Kidney (tissue), 14 donors: ENCODE data around the gene PDE4D. TPM values are rescaled to one million over a fixed set of nuclear protein-coding genes. Genes with fewer than 3 reads are reported as not detected.
A peak's percentile ranks its signal among the peaks of the same experiment; 100 is the strongest.

Experiments
- DNase-seq, 5 donors: peaks; one replicate each; pipeline ENCODE4 v3.0.0-alpha.2; 2013 to 2020
- FAIRE-seq: peaks from 2 replicates; lab custom pipeline; 2012; peaks lifted over from hg19 to GRCh38; lab: Jason Lieb, UNC
- H3K27ac ChIP-seq, 2 donors: one replicate each; pipeline ENCODE4 v1.7.0; 2013; ENCODE audit warnings: low read depth in 2 of 2, low read length in 2 of 2, inconsistent platforms in 1 of 2
- H3K27me3 ChIP-seq: one replicate; pipeline ENCODE4 v1.7.1; 2013; ENCODE audit warnings: low read length, inconsistent platforms; ENCODE audit not compliant: control insufficient read depth, insufficient read depth
- H3K36me3 ChIP-seq, 3 donors: one replicate each; pipeline versions ENCODE4 v1.7.0 to v1.7.1; 2013; ENCODE audit warnings: low read length in 3 of 3, control low read depth in 1 of 3, inconsistent platforms in 1 of 3; ENCODE audit not compliant: insufficient read depth in 3 of 3, control insufficient read depth in 2 of 3
- H3K4me1 ChIP-seq, 3 donors: one replicate each; pipeline versions ENCODE4 v1.7.0 to v1.7.1; 2013; ENCODE audit warnings: low read length in 3 of 3, inconsistent platforms in 1 of 3, low read depth in 1 of 3; ENCODE audit not compliant: control insufficient read depth in 2 of 3, insufficient read depth in 2 of 3
- H3K4me3 ChIP-seq, 3 donors: one replicate each; pipeline versions ENCODE4 v1.7.0 to v1.8.1; 2013; ENCODE audit warnings: low read length in 3 of 3, control low read depth in 1 of 3, inconsistent platforms in 1 of 3
- H3K9ac ChIP-seq, 3 donors: one replicate each; pipeline versions ENCODE4 v1.7.0 to v1.7.1; 2013; ENCODE audit warnings: low read length in 3 of 3, control low read depth in 1 of 3, inconsistent platforms in 1 of 3
- H3K9me3 ChIP-seq, 3 donors: one replicate each; pipeline versions ENCODE4 v1.7.0 to v1.7.1; 2013; ENCODE audit warnings: low read length in 3 of 3, control low read depth in 1 of 3, inconsistent platforms in 1 of 3; ENCODE audit not compliant: control insufficient read depth in 2 of 3, insufficient read depth in 1 of 3
- CTCF ChIP-seq: IDR thresholded peaks from 3 replicates; pipeline ENCODE4 v1.5.1; 2012; ENCODE audit warnings: mild to moderate bottlenecking, moderate library complexity, borderline replicate concordance; ENCODE audit not compliant: insufficient read depth; ENCODE audit errors: extremely low read depth
- intact Hi-C: fragments of 100-400 bp; cut with DNase I; formaldehyde crosslinking; loops from one replicate; pipeline ENCODE4 v1.11.1; 2022
- polyA plus RNA-seq: library from polyadenylated mRNA; stranded (reverse); fragments of 350-450 nt; fragmentation: Illumina TruSeq; extraction: RNeasy Lipid Tissue Mini Kit (QIAGEN cat#74804); gene quantifications from one replicate; pipeline ENCODE4 v1.2.3, GENCODE V29; 2014; ENCODE audit warnings: low read depth, low replicate concordance; ENCODE audit not compliant: insufficient read depth
- total RNA-seq: library from RNA; stranded (reverse); fragmentation: NEBNext Ultra II Directional; extraction: Animal tissue kit (Norgen Biotek cat#: 25700); gene quantifications from one replicate; pipeline ENCODE4 v1.2.1, GENCODE V29; 2021
- donor health status: control.
- donor health status: control.
- donor health status: control.
- donor health status: control.
- donor health status: control.
- donor health status: DM: yes; HTN: yes; CAD: no.
- donor health status: Normal renal cell carcinoma (clear cell type).

Gene PDE4D
- total and polyA plus RNA-seq, 2 donors from 2014 or later, result 9.2 to 78.9 TPM

DNA sequence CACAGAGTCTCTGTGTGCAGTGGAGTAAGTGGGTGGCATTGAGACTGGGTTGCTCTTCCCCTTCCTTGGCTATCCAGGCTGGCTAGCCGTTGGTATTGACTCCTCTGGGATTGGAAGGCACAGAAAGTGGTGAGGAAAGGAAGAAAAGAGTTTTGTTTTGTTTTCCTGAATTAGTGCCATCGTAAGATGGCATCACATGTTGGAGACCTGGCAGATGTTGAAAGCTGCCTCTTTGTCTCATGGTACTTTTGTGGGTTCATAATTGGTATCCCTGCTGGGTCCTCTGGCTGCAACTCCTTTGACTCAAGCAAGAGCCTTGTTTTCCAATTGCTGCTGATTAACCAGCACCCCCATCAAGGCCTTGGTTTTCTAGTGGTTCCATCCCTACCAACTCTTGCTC is 293.8 kb downstream of the PDE4D start:
- no peak for DNase-seq
- Histone ChIP-seq H3K4me1 (no peaks in the 10 kb centered on the region), H3K4me3 (no peak overlapping the region), H3K27ac (no peak overlapping the region), H3K9ac (no peak overlapping the region), H3K9me3 (no peaks in the 10 kb centered on the region), H3K36me3 (no peaks in the 10 kb centered on the region), H3K27me3 (no peaks in the 10 kb centered on the region)
- TF ChIP-seq CTCF, result no peak
- FAIRE-seq, result no peak
- intact Hi-C loops, result no loop called here

- no peak overlapping the region for H3K9ac ChIP-seq
- intact Hi-C loops, result no loop called here
- H3K4me3 ChIP-seq, result peak overlapping the region; percentile 5 to 50 (median 48)
- no peak for FAIRE-seq
- no peaks in the 10 kb centered on the region for H3K4me1 ChIP-seq
- TF ChIP-seq CTCF, result no peak
- no peaks in the 10 kb centered on the region for H3K9me3 ChIP-seq
- DNase-seq, result no peak
- no peaks in the 10 kb centered on the region for H3K27me3 ChIP-seq
- peak overlapping the region in 1 of 2 donors; percentile 33 for H3K27ac ChIP-seq
- no peaks in the 10 kb centered on the region for H3K36me3 ChIP-seq
Measured at GRCh38 chr5:59598547-59598874, 295.0 kb downstream of the PDE4D start.

GRCh38 chr5:59597690-59598546 is 295.6 kb downstream of the PDE4D start:
- DNase-seq (no peak), FAIRE-seq (peak; percentile 15)
- Histone ChIP-seq H3K9ac (no peak overlapping the region), H3K4me3 (peak overlapping the region; percentile 5 to 50 (median 48)), H3K4me1 (no peaks in the 10 kb centered on the region), H3K27me3 (no peaks in the 10 kb centered on the region), H3K9me3 (no peaks in the 10 kb centered on the region), H3K36me3 (no peaks in the 10 kb centered on the region), H3K27ac (peak overlapping the region in 1 of 2 donors; percentile 33)
- no peak for TF ChIP-seq CTCF
- intact Hi-C loops, result no loop called here
